Natural killer cell (primary cell): ENCODE results near the gene SLC26A3. TPM values are rescaled to one million over a fixed set of nuclear protein-coding genes. Genes with fewer than 3 reads are reported as not detected.

Experiments used
- ATAC-seq, 3 donors: fragments of 150-1000 bp in 2 of 3; fragments of 200-7000 bp in 1 of 3; cut with Tn5 transposase; 1 replicate in 1 of 3; 2 replicates in 2 of 3; pipeline ENCODE4 v1.10.0; 2021; ENCODE audit warnings: mild to moderate bottlenecking in 2 of 3, moderate library complexity in 2 of 3
- DNase-seq, 2 donors: peaks; one replicate each; pipeline versions ENCODE4 v3.0.0 to v3.0.0-alpha.2; 2013 to 2021; ENCODE audit warnings: mixed read lengths in 1 of 2
- H3K27ac ChIP-seq: one replicate; pipeline ENCODE4 v1.5.1; 2013; ENCODE audit warnings: mild to moderate bottlenecking, low read length
- H3K27me3 ChIP-seq: one replicate; pipeline ENCODE4 v1.6.1; 2013; ENCODE audit warnings: low read length; ENCODE audit not compliant: control insufficient read depth, insufficient read depth
- H3K36me3 ChIP-seq: one replicate; pipeline ENCODE4 v1.6.1; 2013; ENCODE audit warnings: low read length; ENCODE audit not compliant: control insufficient read depth, insufficient read depth
- H3K4me1 ChIP-seq: one replicate; pipeline ENCODE4 v1.6.1; 2013; ENCODE audit warnings: low read length; ENCODE audit not compliant: control insufficient read depth, insufficient read depth
- H3K4me3 ChIP-seq: one replicate; pipeline ENCODE4 v1.5.1; 2013; ENCODE audit warnings: low read length
- H3K9me3 ChIP-seq: one replicate; pipeline ENCODE4 v1.6.1; 2013; ENCODE audit warnings: low read length; ENCODE audit not compliant: control insufficient read depth, insufficient read depth
- H3K27ac Mint-ChIP-seq, 2 donors: one replicate each; pipeline ENCODE4 v1.8.0; 2022; ENCODE audit warnings: mild to moderate bottlenecking in 2 of 2, mixed read lengths in 2 of 2, moderate library complexity in 1 of 2
- H3K27me3 Mint-ChIP-seq, 2 donors: one replicate each; pipeline ENCODE4 v1.8.0; 2022; ENCODE audit warnings: low read depth in 2 of 2, mixed read lengths in 2 of 2
- H3K36me3 Mint-ChIP-seq: one replicate; pipeline ENCODE4 v1.8.0; 2022; ENCODE audit warnings: mixed read lengths
- H3K4me1 Mint-ChIP-seq, 2 donors: one replicate each; pipeline ENCODE4 v1.8.0; 2022; ENCODE audit warnings: mixed read lengths in 2 of 2
- H3K4me3 Mint-ChIP-seq: one replicate; pipeline ENCODE4 v1.8.0; 2022; ENCODE audit warnings: mild to moderate bottlenecking, moderate library complexity, mixed read lengths
- H3K9me3 Mint-ChIP-seq, 2 donors: one replicate each; pipeline ENCODE4 v1.8.0; 2022; ENCODE audit warnings: mixed read lengths in 2 of 2
- WGBS: methylation state at CpG from one replicate; pipeline ENCODE4 v1.1.7; 2013; ENCODE audit warnings: missing lambda C conversion rate; ENCODE audit not compliant: insufficient coverage; 5-methylcytosine and 5-hydroxymethylcytosine counted together
- intact Hi-C: fragments of 100-400 bp; cut with micrococcal nuclease; formaldehyde crosslinking; loops from one replicate; pipeline ENCODE4 v1.14.2; 2022
- total RNA-seq, 4 donors: library from RNA; stranded (reverse); fragments of 120-200 nt in 1 of 4; gene quantifications; one replicate each; pipeline versions ENCODE4 v1.2.3 to v1.2.4, GENCODE V29; 2013 to 2022
- TF ChIP-seq, protein P1 (sequence below): fragments of 200-600 bp; IDR thresholded peaks from one replicate; pipeline ENCODE4 v1.8.0; 2022; ENCODE audit warnings: antibody characterized with exemption

Gene SLC26A3
- total RNA-seq, 3 donors from 2014 or later (not counting 1 experiment from before 2014, with no cell fraction given): not detected

DNA sequence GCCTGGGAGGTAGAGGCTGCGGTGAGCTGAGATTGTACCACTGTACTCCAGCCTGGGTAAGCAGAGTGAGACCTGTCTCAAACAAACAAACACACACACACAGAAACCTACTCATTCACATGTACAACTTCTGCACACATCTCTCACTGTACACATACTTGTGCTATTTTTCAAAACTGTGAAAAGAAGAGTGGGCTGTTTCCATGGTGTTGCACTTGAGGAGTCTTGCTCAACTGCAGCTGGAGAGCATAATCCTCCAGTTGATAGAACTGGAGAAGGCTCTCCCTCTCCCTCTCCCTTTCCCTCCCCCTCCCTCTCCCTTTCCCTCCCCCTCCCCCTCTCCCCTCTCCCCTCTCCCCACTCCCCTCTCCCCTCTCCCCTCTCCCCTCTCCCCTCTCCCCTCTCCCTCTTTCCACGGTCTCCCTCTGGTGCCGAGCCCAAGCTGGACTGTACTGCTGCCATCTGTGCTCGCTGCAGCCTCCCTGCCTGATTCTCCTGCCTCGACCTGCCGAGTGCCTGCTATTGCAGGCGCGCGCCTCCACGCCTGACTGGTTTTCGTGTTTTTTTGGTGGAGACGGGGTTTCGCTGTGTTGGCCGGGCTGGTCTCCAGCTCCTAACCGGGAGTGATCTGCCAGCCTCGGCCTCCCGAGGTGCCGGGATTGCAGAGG is 44.3 kb upstream of the SLC26A3 start:
- no peak for ATAC-seq
- no peak overlapping the region for H3K4me3 ChIP-seq
- no peaks in the 10 kb centered on the region for H3K27me3 ChIP-seq
- no peaks in the 10 kb centered on the region for H3K9me3 ChIP-seq
- no peak overlapping the region for H3K27ac Mint-ChIP-seq
- intact Hi-C loops: no loop called here
- no peaks in the 10 kb centered on the region for H3K36me3 ChIP-seq
- TF ChIP-seq, protein P1, sequence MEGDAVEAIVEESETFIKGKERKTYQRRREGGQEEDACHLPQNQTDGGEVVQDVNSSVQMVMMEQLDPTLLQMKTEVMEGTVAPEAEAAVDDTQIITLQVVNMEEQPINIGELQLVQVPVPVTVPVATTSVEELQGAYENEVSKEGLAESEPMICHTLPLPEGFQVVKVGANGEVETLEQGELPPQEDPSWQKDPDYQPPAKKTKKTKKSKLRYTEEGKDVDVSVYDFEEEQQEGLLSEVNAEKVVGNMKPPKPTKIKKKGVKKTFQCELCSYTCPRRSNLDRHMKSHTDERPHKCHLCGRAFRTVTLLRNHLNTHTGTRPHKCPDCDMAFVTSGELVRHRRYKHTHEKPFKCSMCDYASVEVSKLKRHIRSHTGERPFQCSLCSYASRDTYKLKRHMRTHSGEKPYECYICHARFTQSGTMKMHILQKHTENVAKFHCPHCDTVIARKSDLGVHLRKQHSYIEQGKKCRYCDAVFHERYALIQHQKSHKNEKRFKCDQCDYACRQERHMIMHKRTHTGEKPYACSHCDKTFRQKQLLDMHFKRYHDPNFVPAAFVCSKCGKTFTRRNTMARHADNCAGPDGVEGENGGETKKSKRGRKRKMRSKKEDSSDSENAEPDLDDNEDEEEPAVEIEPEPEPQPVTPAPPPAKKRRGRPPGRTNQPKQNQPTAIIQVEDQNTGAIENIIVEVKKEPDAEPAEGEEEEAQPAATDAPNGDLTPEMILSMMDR: no peak
- no peaks in the 10 kb centered on the region for H3K36me3 Mint-ChIP-seq
- no peak overlapping the region for H3K27ac ChIP-seq
- no peaks in the 10 kb centered on the region for H3K9me3 Mint-ChIP-seq
- H3K27me3 Mint-ChIP-seq: peaks cover 0 to 3% of the 10 kb centered on the region in 2 donors
- no peak for DNase-seq
- 92% methylated on average over 11 of the region's 18 CpGs for WGBS
- H3K4me1 ChIP-seq: no peaks in the 10 kb centered on the region
- peaks cover 0 to 5% of the 10 kb centered on the region in 2 donors for H3K4me1 Mint-ChIP-seq
- no peak overlapping the region for H3K4me3 Mint-ChIP-seq

- Mint-ChIP-seq H3K27me3 (peaks cover 0 to 3% of the 10 kb centered on the region in 2 donors), H3K27ac (no peak overlapping the region), H3K4me3 (no peak overlapping the region), H3K36me3 (no peaks in the 10 kb centered on the region), H3K4me1 (peaks cover 0 to 5% of the 10 kb centered on the region in 2 donors), H3K9me3 (no peaks in the 10 kb centered on the region)
- Histone ChIP-seq H3K9me3 (no peaks in the 10 kb centered on the region), H3K36me3 (no peaks in the 10 kb centered on the region), H3K4me3 (no peak overlapping the region), H3K27ac (no peak overlapping the region), H3K27me3 (no peaks in the 10 kb centered on the region), H3K4me1 (no peaks in the 10 kb centered on the region)
- DNase-seq (no peak), ATAC-seq (no peak)
- TF ChIP-seq, protein P1: no peak
- intact Hi-C loops: no loop called here
These were observed 43.3 kb upstream of the SLC26A3 start for GRCh38 chr7:107846324-107846723.

GRCh38 chr7:107843184-107843583 is 40.2 kb upstream of the SLC26A3 start:
- H3K4me1 Mint-ChIP-seq: peaks cover 0 to 5% of the 10 kb centered on the region in 2 donors
- Histone ChIP-seq H3K27ac (no peak overlapping the region), H3K4me3 (no peak overlapping the region), H3K9me3 (no peaks in the 10 kb centered on the region), H3K36me3 (no peaks in the 10 kb centered on the region), H3K4me1 (no peaks in the 10 kb centered on the region), H3K27me3 (no peaks in the 10 kb centered on the region)
- no peaks in the 10 kb centered on the region for H3K36me3 Mint-ChIP-seq
- ATAC-seq (no peak), DNase-seq (no peak)
- intact Hi-C loops: no loop called here
- H3K9me3 Mint-ChIP-seq: peaks cover 0 to 3% of the 10 kb centered on the region in 2 donors
- 97% methylated on average over 16 of the region's 16 CpGs for WGBS
- TF ChIP-seq, protein P1: no peak
- H3K4me3 Mint-ChIP-seq: no peak overlapping the region
- peaks cover 0 to 4% of the 10 kb centered on the region in 2 donors for H3K27me3 Mint-ChIP-seq
- no peak overlapping the region for H3K27ac Mint-ChIP-seq

- Mint-ChIP-seq H3K27me3 (peaks cover 0 to 4% of the 10 kb centered on the region in 2 donors), H3K36me3 (no peaks in the 10 kb centered on the region), H3K9me3 (peaks cover 0 to 3% of the 10 kb centered on the region in 2 donors), H3K4me1 (peaks cover 0 to 5% of the 10 kb centered on the region in 2 donors), H3K27ac (no peak overlapping the region), H3K4me3 (no peak overlapping the region)
- ATAC-seq: no peak
- no peak for DNase-seq
- intact Hi-C loops: no loop called here
- WGBS: 100% methylated on average over 1 of the region's 3 CpGs
- no peaks in the 10 kb centered on the region for H3K9me3 ChIP-seq
- TF ChIP-seq, protein P1: no peak
- H3K4me1 ChIP-seq: no peaks in the 10 kb centered on the region
- H3K36me3 ChIP-seq: no peaks in the 10 kb centered on the region
- H3K27ac ChIP-seq: no peak overlapping the region
- no peak overlapping the region for H3K4me3 ChIP-seq
- no peaks in the 10 kb centered on the region for H3K27me3 ChIP-seq
These were observed 39.2 kb upstream of the SLC26A3 start for GRCh38 chr7:107842213-107842612.
